ENCODE measurements around the gene CCL20.

- TF ChIP-seq EZH2 (IDR thresholded peaks at IDR 0.05; ENCODE audit: borderline replicate concordance, low read depth, low read length, severe bottlenecking) = no peak
- TF ChIP-seq CTCF (IDR thresholded peaks at IDR 0.05; ENCODE audit: extremely low read depth in 1 of 2, insufficient read depth in 1 of 2, low read depth in 1 of 2, low read length in 2 of 2) = no peak
- TF ChIP-seq POLR2AphosphoS5 (IDR thresholded peaks at IDR 0.05; ENCODE audit: insufficient read depth, low read depth, low read length) = no peak
- no peak for TF ChIP-seq POLR2A (IDR thresholded peaks at IDR 0.05; ENCODE audit: low read depth, low read length)
- TF ChIP-seq, protein P1, sequence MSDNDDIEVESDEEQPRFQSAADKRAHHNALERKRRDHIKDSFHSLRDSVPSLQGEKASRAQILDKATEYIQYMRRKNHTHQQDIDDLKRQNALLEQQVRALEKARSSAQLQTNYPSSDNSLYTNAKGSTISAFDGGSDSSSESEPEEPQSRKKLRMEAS (IDR thresholded peaks at IDR 0.05; ENCODE audit: insufficient read depth, insufficient read length) = no peak
- TF ChIP-seq JUN (IDR thresholded peaks at IDR 0.05; ENCODE audit: borderline replicate concordance, insufficient read depth, insufficient read length, low read depth) = no peak
- TF ChIP-seq MYC (IDR thresholded peaks at IDR 0.05; ENCODE audit: low read depth, low read length) = no peak
- TF ChIP-seq GATA2 (IDR thresholded peaks at IDR 0.05; ENCODE audit: insufficient read depth, insufficient read length, low read depth, low read length) = no peak
These were observed 45.8 kb upstream of the CCL20 start for GRCh38 chr2:227767830-227768229.
